H9 (cell line): Measurements from ENCODE around the gene KIF15. TPM values are rescaled to one million over a fixed set of nuclear protein-coding genes. Genes with fewer than 3 reads are reported as not detected.

Experiments
- DNase-seq: peaks from one replicate; pipeline ENCODE4 v3.0.0-alpha.2; 2017
- H2AFZ ChIP-seq: one replicate; pipeline ENCODE4 v1.6.1; 2013; ENCODE audit warnings: mild to moderate bottlenecking, low read length, control low read depth, moderate library complexity
- H2AK5ac ChIP-seq: 2 replicates; pipeline ENCODE4 v1.6.1; 2013; ENCODE audit warnings: low read length, control low read depth, mixed read lengths; ENCODE audit not compliant: insufficient read length
- H2BK120ac ChIP-seq: one replicate; pipeline ENCODE4 v1.6.1; 2013; ENCODE audit warnings: low read depth, mild to moderate bottlenecking, low read length, control low read depth, inconsistent platforms; ENCODE audit not compliant: poor library complexity, severe bottlenecking
- H2BK12ac ChIP-seq: 2 replicates; pipeline ENCODE4 v1.6.1; 2013; ENCODE audit warnings: low read length, control low read depth, mixed read lengths, low read depth; ENCODE audit not compliant: insufficient read length
- H2BK15ac ChIP-seq: 2 replicates; pipeline ENCODE4 v1.6.1; 2013; ENCODE audit warnings: low read depth, low read length, control low read depth
- H2BK20ac ChIP-seq: one replicate; pipeline ENCODE4 v1.6.1; 2013; ENCODE audit warnings: low read depth, mild to moderate bottlenecking, low read length, control low read depth, inconsistent platforms; ENCODE audit not compliant: poor library complexity, severe bottlenecking
- H2BK5ac ChIP-seq: 2 replicates; pipeline ENCODE4 v1.6.1; 2013; ENCODE audit warnings: low read length, control low read depth, mixed read lengths; ENCODE audit not compliant: insufficient read length
- H3K14ac ChIP-seq: 2 replicates; pipeline ENCODE4 v1.6.1; 2013; ENCODE audit warnings: low read length, control low read depth; ENCODE audit not compliant: insufficient read depth
- H3K18ac ChIP-seq: 2 replicates; pipeline ENCODE4 v1.6.1; 2013; ENCODE audit warnings: low read depth, mild to moderate bottlenecking, mixed read lengths, low read length, control low read depth; ENCODE audit not compliant: insufficient read length
- H3K23ac ChIP-seq: 2 replicates; pipeline ENCODE4 v1.6.1; 2013; ENCODE audit warnings: low read length, control low read depth, mixed read lengths, low read depth; ENCODE audit not compliant: insufficient read length
- H3K23me2 ChIP-seq: 2 replicates; pipeline ENCODE4 v1.6.1; 2013; ENCODE audit warnings: low read depth, mild to moderate bottlenecking, mixed read lengths, low read length, control low read depth; ENCODE audit not compliant: insufficient read length, poor library complexity, severe bottlenecking
- H3K27ac ChIP-seq: 2 replicates; pipeline ENCODE4 v1.5.1; 2013; ENCODE audit warnings: low read length, control low read depth, mixed read lengths, low read depth; ENCODE audit not compliant: insufficient read length
- H3K27me3 ChIP-seq: 2 replicates; pipeline ENCODE4 v1.6.1; 2013; ENCODE audit warnings: low read length, control low read depth, inconsistent platforms; ENCODE audit not compliant: insufficient read depth
- H3K4ac ChIP-seq: 2 replicates; pipeline ENCODE4 v1.6.1; 2013; ENCODE audit warnings: low read depth, mild to moderate bottlenecking, control low read depth, inconsistent platforms, low read length, moderate library complexity
- H3K4me1 ChIP-seq: 2 replicates; pipeline ENCODE4 v1.6.1; 2013; ENCODE audit warnings: low read length, control low read depth, inconsistent platforms; ENCODE audit not compliant: insufficient read depth
- H3K4me2 ChIP-seq: 2 replicates; pipeline ENCODE4 v1.6.1; 2013; ENCODE audit warnings: low read length, control low read depth, mixed read lengths; ENCODE audit not compliant: insufficient read length, insufficient read depth
- H3K56ac ChIP-seq: 2 replicates; pipeline ENCODE4 v1.6.1; 2013; ENCODE audit warnings: low read depth, mild to moderate bottlenecking, mixed read lengths, low read length, control low read depth; ENCODE audit not compliant: insufficient read length
- H3K79me1 ChIP-seq: 2 replicates; pipeline ENCODE4 v1.6.1; 2013; ENCODE audit warnings: low read depth, mild to moderate bottlenecking, moderate library complexity, low read length, control low read depth, inconsistent platforms; ENCODE audit not compliant: insufficient read depth, poor library complexity, severe bottlenecking
- H3K79me2 ChIP-seq: 2 replicates; pipeline ENCODE4 v1.6.1; 2013; ENCODE audit warnings: low read length, control low read depth, inconsistent platforms; ENCODE audit not compliant: insufficient read depth
- H3K9ac ChIP-seq: 2 replicates; pipeline ENCODE4 v1.6.1; 2013; ENCODE audit warnings: low read length, control low read depth, mixed read lengths; ENCODE audit not compliant: insufficient read length; ENCODE audit errors: extremely low read depth
- H3K9me3 ChIP-seq: one replicate; pipeline ENCODE4 v1.6.1; 2013; ENCODE audit warnings: low read depth, low read length, inconsistent platforms; ENCODE audit not compliant: control insufficient read depth
- H3T11ph ChIP-seq: one replicate; pipeline ENCODE4 v1.6.1; 2013; ENCODE audit warnings: mild to moderate bottlenecking, low read length, control low read depth, inconsistent platforms
- H4K20me1 ChIP-seq: one replicate; pipeline ENCODE4 v1.6.1; 2013; ENCODE audit not compliant: control insufficient read depth, insufficient read length, insufficient read depth
- H4K5ac ChIP-seq: 2 replicates; pipeline ENCODE4 v1.6.1; 2013; ENCODE audit warnings: low read depth, mild to moderate bottlenecking, mixed read lengths, low read length, control low read depth; ENCODE audit not compliant: insufficient read length
- H4K8ac ChIP-seq: replicated peaks from 2 replicates; pipeline ENCODE4 v1.6.1; 2013; ENCODE audit warnings: low read length, control low read depth, mixed read lengths, low read depth; ENCODE audit not compliant: insufficient read length
- H4K91ac ChIP-seq: 2 replicates; pipeline ENCODE4 v1.6.1; 2013; ENCODE audit warnings: low read depth, mild to moderate bottlenecking, moderate library complexity, mixed read lengths, low read length, control low read depth; ENCODE audit not compliant: insufficient read length
- H3K27ac Mint-ChIP-seq, 3 experiments: 2 replicates in 2 of 3; 3 replicates in 1 of 3; pipeline ENCODE4 v1.8.0; 2020 to 2021; ENCODE audit warnings: mixed read lengths in 3 of 3, mild to moderate bottlenecking in 1 of 3, moderate library complexity in 1 of 3
- H3K27me3 Mint-ChIP-seq: 2 replicates; pipeline ENCODE4 v1.8.0; 2021; ENCODE audit warnings: low read depth, mild to moderate bottlenecking, moderate library complexity, mixed read lengths
- H3K36me3 Mint-ChIP-seq, 3 experiments: 2 replicates in 2 of 3; 3 replicates in 1 of 3; pipeline ENCODE4 v1.8.0; 2020 to 2021; ENCODE audit warnings: low read depth in 3 of 3, mixed read lengths in 3 of 3; ENCODE audit not compliant: insufficient read depth in 1 of 3
- H3K4me1 Mint-ChIP-seq, 2 experiments: 2 replicates each; pipeline ENCODE4 v1.8.0; 2020; ENCODE audit warnings: mixed read lengths in 2 of 2
- H3K4me3 Mint-ChIP-seq, 2 experiments: 2 replicates in 1 of 2; 3 replicates in 1 of 2; pipeline ENCODE4 v1.8.0; 2020 to 2021; ENCODE audit warnings: mild to moderate bottlenecking in 2 of 2, mixed read lengths in 2 of 2, moderate library complexity in 1 of 2
- H3K9me3 Mint-ChIP-seq, 2 experiments: 2 replicates in 1 of 2; 3 replicates in 1 of 2; pipeline ENCODE4 v1.8.0; 2020; ENCODE audit warnings: mild to moderate bottlenecking in 2 of 2, mixed read lengths in 2 of 2, moderate library complexity in 1 of 2
- CTCF ChIP-seq: fragments of 200-600 bp; sonication (generic); conservative IDR thresholded peaks from 3 replicates; pipeline ENCODE4 v1.8.0; 2021; ENCODE audit warnings: antibody characterized with exemption, mild to moderate bottlenecking
- WGBS: extraction: QIAGEN DNeasy Blood & Tissue Kit; methylation state at CpG from one replicate; pipeline ENCODE4 v1.1.7; 2013; ENCODE audit warnings: missing lambda C conversion rate, low lambda C conversion rate, mixed read lengths; ENCODE audit not compliant: insufficient read length; ENCODE audit errors: extremely low coverage; 5-methylcytosine and 5-hydroxymethylcytosine counted together
- total RNA-seq: library from RNA; stranded (reverse); gene quantifications from 2 replicates; pipeline ENCODE4 v1.2.1, GENCODE V29; 2021

The KIF15 gene
- total RNA-seq, 1 experiment from 2014 or later: 25.0 TPM

- no peak overlapping the region for H2BK12ac ChIP-seq
- no peak overlapping the region for H3K4me3 Mint-ChIP-seq
Observed at GRCh38 chr3:44734646-44735168, 26.9 kb upstream of the KIF15 start.

More at GRCh38 chr3:44734646-44735168, 26.9 kb upstream of the KIF15 start:
- H3K9me3 ChIP-seq: peaks cover 58% of the 10 kb centered on the region
- H3K4ac ChIP-seq: no peak overlapping the region
- no peaks in the 10 kb centered on the region for H3K79me1 ChIP-seq
- no peak overlapping the region for H3K27ac ChIP-seq
- H3K56ac ChIP-seq: no peak overlapping the region
- no peak for DNase-seq
- H2AK5ac ChIP-seq: no peak overlapping the region
- Mint-ChIP-seq H3K27ac (no peak overlapping the region), H3K27me3 (no peaks in the 10 kb centered on the region; the same call in none of the 2 replicates), H3K9me3 (peaks cover 84 to 89% of the 10 kb centered on the region in 2 experiments), H3K4me1 (no peaks in the 10 kb centered on the region), H3K36me3 (peaks cover 17 to 74% (median 69%) of the 10 kb centered on the region in 3 experiments)
- no peak overlapping the region for H2BK5ac ChIP-seq
- no peaks in the 10 kb centered on the region for H3K4me1 ChIP-seq
- H3K23ac ChIP-seq: no peak overlapping the region
- H4K5ac ChIP-seq: no peak overlapping the region
- no peak overlapping the region for H2AFZ ChIP-seq
- no peak overlapping the region for H3T11ph ChIP-seq
- no peaks in the 10 kb centered on the region for H4K20me1 ChIP-seq
- H3K79me2 ChIP-seq: no peaks in the 10 kb centered on the region
- no peak overlapping the region for H3K4me2 ChIP-seq
- no peaks in the 10 kb centered on the region for H3K27me3 ChIP-seq
- TF ChIP-seq CTCF: no peak
- H4K8ac ChIP-seq: no peak overlapping the region
- no peak overlapping the region for H3K9ac ChIP-seq
- H4K91ac ChIP-seq: no peak overlapping the region
- H2BK20ac ChIP-seq: no peak overlapping the region
- no peak overlapping the region for H2BK15ac ChIP-seq
- WGBS: no CpG with 5 or more reads among the region's 3 CpGs
- H2BK120ac ChIP-seq: no peak overlapping the region
- no peaks in the 10 kb centered on the region for H3K23me2 ChIP-seq
- H3K14ac ChIP-seq: no peak overlapping the region
- H3K18ac ChIP-seq: no peak overlapping the region
